Lower leg skin (tissue), 4 donors: Measurements from ENCODE around the gene PTCD2. TPM values are rescaled to one million over a fixed set of nuclear protein-coding genes. Genes with fewer than 3 reads are reported as not detected.

ENCODE experiments used
- DNase-seq, 2 donors: peaks; one replicate each; pipeline ENCODE4 v3.0.0-alpha.2; 2019; ENCODE audit warnings: low spot score in 2 of 2
- H3K4me3 ChIP-seq: fragments of 200-600 bp; sonication (generic); 2 replicates; pipeline ENCODE4 v1.5.1; 2017; ENCODE audit warnings: mild to moderate bottlenecking, low read depth; ENCODE audit not compliant: poor library complexity, severe bottlenecking
- CTCF ChIP-seq, 3 donors: fragments of 450-650 bp; IDR thresholded peaks; one replicate each; pipeline ENCODE4 v1.5.1; 2016; ENCODE audit warnings: antibody characterized with exemption in 3 of 3, mild to moderate bottlenecking in 3 of 3, moderate library complexity in 2 of 3
- POLR2A ChIP-seq, 2 donors: fragments of 450-650 bp; IDR thresholded peaks; one replicate each; pipeline ENCODE4 v1.6.1; 2016 to 2017; ENCODE audit warnings: antibody characterized with exemption in 2 of 2, mild to moderate bottlenecking in 1 of 2, moderate library complexity in 1 of 2
- WGBS, 2 donors: methylation state at CpG; one replicate each; pipeline ENCODE4 v1.1.5; 2018; 5-methylcytosine and 5-hydroxymethylcytosine counted together
- intact Hi-C: fragments of 100-400 bp; cut with DNase I; formaldehyde crosslinking; loops from one replicate; pipeline ENCODE4 v1.15.0; 2023; ENCODE audit warnings: low total_unique reads
- total RNA-seq, 4 donors: library from RNA; depleted of rRNA; stranded (reverse); fragments of >200 nt; gene quantifications; one replicate each; pipeline ENCODE4 v1.1.0, GENCODE V29; 2016

PTCD2 gene
- total RNA-seq, 4 donors from 2014 or later, result 7.2 to 12.5 (median 7.9) TPM

- no peak for TF ChIP-seq CTCF (IDR thresholded peaks at IDR 0.05)
- TF ChIP-seq POLR2A (IDR thresholded peaks at IDR 0.05), result no peak
- H3K4me3 ChIP-seq, result no peak overlapping the region
- 77 to 80% methylated on average over 3 of the region's 3 CpGs for WGBS, 2 donors
- no peak for DNase-seq
- intact Hi-C loops, result loop anchor here (10.0 kb wide), 1 partner anchor 500 kb away; no protein-coding TSS in a partner anchor
Observed at GRCh38 chr5:72284559-72285423, 35.4 kb upstream of the PTCD2 start.

GRCh38 chr5:72285424-72285821, 34.8 kb upstream of the PTCD2 start:
- TF ChIP-seq CTCF (IDR thresholded peaks at IDR 0.05), result no peak
- TF ChIP-seq POLR2A (IDR thresholded peaks at IDR 0.05), result no peak
- 96 to 97% methylated on average over 3 of the region's 3 CpGs for WGBS, 2 donors
- DNase-seq, result no peak
- intact Hi-C loops, result loop anchor here (10.0 kb wide), 1 partner anchor 501 kb away; no protein-coding TSS in a partner anchor
- H3K4me3 ChIP-seq, result no peak overlapping the region

GRCh38 chr5:72286798-72287197, 33.4 kb upstream of the PTCD2 start:
- intact Hi-C loops, result loop anchor here (10.0 kb wide), 1 partner anchor 502 kb away; no protein-coding TSS in a partner anchor
- 95 to 97% methylated on average over 5 of the region's 5 CpGs for WGBS, 2 donors
- TF ChIP-seq CTCF (IDR thresholded peaks at IDR 0.05) (no peak), POLR2A (IDR thresholded peaks at IDR 0.05) (no peak)
- DNase-seq, result no peak
- H3K4me3 ChIP-seq, result no peak overlapping the region

- no peak overlapping the region for H3K4me3 ChIP-seq
- WGBS, 2 donors, result 86 to 89% methylated on average over 2 of the region's 2 CpGs
- TF ChIP-seq CTCF (IDR thresholded peaks at IDR 0.05), result no peak
- no peak for TF ChIP-seq POLR2A (IDR thresholded peaks at IDR 0.05)
- intact Hi-C loops, result loop anchor here (10.0 kb wide), 1 partner anchor 504 kb away; no protein-coding TSS in a partner anchor
- no peak for DNase-seq
Observed at GRCh38 chr5:72288924-72289323, 31.2 kb upstream of the PTCD2 start.

- WGBS, 2 donors, result 93 to 98% methylated on average over 6 of the region's 6 CpGs
Observed at GRCh38 chr5:72290356-72291133, 29.6 kb upstream of the PTCD2 start.

More at GRCh38 chr5:72290356-72291133, 29.6 kb upstream of the PTCD2 start:
- intact Hi-C loops, result no loop called here
- no peak for DNase-seq
- no peak for TF ChIP-seq POLR2A (IDR thresholded peaks at IDR 0.05)
- TF ChIP-seq CTCF (IDR thresholded peaks at IDR 0.05), result no peak
- no peak overlapping the region for H3K4me3 ChIP-seq
